Measurements from ENCODE around the gene KLRF2.

KLRF2 gene

DNA sequence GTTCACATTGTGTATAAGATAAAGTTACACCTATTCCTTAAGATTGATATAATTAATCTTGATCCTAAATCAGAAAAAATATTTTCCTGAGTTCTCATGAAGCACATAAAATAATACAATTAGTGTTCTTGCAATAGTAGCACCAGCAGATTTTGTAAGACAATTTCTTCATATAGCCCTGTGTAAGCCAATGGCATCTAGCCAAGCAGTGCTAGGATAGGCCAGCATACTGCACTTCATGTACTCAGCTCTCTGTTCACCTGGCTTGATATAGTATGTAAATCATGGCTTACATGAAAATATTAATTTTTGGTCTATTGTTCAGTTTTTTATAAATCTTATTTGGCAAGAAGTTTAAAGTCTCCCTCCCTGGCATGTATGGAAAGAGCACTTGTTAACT is 1.9 kb downstream of the KLRF2 start:
- no peak for DNase-seq (ENCODE audit: low read depth in 3 of 3, low spot score in 1 of 3)

DNA sequence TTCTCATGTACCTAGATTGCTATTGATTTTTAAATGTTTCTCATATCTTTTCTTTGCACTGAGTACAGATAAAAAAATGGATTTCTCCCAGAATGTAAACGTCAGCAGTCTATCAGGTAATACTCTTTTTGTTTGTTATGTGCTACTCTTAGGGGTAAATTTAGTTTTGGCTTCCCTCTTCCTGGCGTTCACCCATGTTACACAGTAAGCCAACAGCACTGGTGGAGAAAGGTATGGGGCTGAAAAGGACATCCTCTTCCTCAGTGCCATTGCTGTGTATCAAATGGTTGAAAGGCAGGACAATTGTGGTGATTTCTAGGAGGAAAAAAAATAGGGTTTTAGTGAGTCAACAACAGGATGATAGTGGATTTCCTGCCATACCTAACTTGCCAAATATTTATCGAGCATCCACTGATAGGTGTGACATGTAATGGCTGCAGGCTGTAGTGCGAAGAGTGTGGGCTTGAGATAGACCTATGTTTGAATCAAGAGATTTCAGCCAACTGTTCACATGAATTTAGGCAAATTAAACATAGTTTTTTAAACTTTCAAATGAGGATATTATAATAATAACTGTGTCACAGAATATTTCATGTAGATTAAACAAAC is 7.5 kb downstream of the KLRF2 start:
- DNase-seq (ENCODE audit: low read depth in 3 of 3, low spot score in 1 of 3) = no peak

DNA sequence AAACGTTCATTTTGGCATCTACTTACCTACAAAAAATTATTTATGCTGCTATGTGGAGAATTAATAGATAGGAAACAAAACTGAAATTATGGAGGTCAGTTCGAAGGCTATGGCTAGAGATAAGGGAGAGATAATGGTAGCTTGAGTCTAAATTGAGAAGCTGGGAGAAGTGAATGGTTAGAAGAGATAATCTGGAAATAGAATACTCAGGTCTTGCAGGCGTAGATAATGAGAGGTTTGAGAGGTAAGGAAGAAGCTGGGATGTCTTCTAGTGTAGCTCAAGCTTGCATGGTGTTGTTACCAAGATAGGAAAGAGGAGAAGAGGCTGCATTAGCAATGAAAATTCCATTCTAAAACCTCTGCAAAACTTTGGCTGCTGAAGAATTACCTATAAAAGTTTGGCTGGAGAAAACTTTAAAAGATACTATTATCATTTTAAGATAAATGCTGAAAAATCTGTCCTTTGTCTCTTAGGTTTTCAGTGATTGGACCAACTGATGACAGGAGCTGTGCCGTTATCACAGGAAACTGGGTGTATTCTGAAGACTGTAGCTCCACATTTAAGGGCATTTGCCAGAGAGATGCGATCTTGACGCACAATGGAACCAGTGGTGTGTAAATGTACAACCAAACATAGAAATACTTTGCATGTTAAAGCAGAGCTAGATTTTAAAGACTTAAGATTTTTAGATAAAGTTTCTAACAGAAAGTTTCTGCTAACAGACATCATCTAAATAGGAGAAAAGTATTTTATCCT is 14.1 kb downstream of the KLRF2 start:
- no peak for DNase-seq (ENCODE audit: low read depth in 3 of 3, low spot score in 1 of 3)

DNA sequence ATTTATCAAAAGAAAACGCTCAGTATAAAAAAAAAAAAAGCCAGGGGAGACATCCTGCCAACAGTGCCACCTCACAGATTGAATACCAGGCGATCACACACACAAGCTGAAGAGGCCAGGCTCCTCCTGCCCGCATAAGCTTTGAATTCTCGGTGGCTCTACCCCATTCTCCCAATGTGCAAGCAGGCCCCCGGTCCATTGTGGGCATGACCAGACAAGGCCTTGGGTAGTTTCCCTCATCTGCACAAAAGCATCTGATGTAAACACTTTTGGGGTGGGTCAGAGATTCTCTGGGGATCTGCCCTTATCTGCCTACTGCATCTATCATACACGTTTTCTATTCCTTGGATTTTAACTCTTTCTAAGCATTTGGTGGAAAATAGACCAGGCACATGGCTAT is 16.2 kb downstream of the KLRF2 start:
- no peak for DNase-seq (ENCODE audit: low read depth in 3 of 3, low spot score in 1 of 3)

DNA sequence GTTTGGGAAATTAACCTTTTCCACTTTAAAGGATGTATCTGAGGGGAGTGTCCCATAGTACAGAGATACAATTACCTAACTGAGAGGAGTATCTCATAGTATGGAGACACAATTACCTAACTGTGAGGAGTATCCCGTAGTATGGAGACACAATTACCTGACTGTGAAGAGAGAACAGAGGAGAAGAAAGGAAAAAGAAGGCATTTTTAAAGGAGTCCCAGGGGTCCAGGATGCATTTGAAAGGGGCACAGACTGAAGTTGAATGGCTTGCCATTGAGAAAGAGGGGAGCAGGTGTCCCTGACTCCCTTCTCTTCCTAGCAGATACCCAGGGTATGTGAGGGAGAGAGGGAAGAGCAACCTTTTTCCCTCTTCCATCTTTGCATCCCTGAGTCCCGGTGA is 17.9 kb downstream of the KLRF2 start:
- no peak for DNase-seq (ENCODE audit: low read depth in 3 of 3, low spot score in 1 of 3)

DNA sequence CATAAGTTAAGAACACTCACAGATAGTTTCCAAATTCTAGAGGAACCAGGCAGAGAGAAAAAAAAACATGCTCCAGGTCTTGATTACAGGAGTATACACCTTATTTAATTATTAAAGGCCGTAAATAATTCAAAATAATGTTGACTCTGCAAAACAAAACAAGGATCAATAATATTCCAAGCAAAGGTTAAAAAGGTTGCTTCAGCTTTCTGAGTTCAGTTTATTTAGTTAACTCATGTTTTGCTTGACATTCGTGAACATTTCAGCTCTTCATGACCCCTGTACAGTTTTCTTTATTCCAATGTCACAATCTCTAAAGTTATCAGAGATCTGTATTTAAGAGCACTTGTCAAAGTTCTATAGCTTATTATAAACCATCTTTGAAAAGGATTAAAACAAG is 19.6 kb downstream of the KLRF2 start:
- DNase-seq (ENCODE audit: low read depth in 3 of 3, low spot score in 1 of 3) = no peak

DNA sequence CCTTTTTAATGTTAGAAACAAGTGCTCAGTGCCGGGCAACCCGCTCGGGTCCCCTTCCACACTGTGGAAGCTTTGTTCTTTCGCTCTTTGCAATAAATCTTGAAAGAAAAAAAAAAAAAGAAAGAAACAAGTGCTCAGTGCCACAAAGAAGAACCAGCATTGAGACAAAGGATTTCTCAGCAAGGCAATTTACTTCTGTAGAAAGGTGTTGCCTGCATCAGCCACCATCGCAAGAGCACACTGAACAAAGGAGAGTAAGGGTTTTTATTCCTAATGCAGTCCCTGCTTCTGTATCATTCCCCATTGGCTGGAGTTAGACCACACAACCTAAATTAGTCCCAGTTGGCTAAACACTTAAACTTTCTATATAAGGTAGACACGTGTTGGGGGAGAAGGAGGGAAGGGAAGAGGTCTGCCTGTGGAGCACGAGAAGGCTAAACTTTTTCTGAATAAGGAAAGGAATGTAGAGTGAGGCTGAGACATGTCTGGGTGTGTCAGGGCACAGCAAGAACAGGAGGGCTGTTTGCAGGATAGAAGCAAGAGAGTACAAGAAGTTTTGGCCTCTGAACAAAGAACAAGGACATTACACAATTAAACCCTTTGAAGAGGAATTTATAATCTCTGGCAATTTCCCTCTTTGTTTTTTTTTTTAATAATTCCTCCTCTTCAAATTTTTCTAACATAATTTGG is 21.4 kb downstream of the KLRF2 start:
- no peak for DNase-seq (ENCODE audit: low read depth in 3 of 3, low spot score in 1 of 3)

DNA sequence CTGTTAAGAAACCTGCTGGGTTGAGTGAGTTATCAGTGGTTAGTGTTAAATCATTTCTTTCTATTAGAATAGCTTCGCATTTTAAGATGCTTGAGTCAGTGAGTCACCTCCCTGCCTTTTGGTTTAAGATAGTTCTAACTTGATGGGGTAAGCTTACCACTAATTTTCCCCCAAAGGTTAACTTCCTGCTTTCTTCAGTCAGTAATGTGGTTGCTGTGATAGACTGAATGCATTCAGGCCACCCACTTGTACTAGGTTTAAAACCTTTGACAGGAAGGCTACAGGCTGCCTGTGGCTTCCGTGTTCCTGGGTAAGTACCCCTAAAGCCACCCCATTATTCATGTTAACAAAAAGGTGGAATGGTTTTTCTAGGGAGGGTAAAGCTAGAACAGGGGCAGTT is 25.6 kb downstream of the KLRF2 start:
- DNase-seq (ENCODE audit: low read depth in 3 of 3, low spot score in 1 of 3) = peak in 1 of 3 donors; percentile 5

DNA sequence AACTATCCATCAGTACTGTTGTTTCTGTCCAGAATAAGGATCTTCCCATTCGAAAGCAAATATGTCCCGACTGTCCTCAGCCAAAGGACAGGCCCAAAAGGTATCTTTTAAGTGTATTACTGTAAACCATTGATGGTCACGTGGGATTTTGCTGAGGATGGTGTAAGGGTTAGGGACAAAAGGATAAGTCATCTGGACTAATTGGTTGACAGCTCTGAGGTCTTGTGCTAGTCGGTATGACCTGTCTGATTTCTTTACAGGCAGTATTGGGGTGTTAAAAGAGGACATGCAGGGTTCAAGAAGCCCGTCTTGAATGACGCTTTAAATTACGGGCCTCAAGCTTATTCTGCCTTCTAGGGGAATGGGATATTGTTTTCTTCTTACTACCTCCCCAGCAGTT is 26.5 kb downstream of the KLRF2 start:
- DNase-seq (ENCODE audit: low read depth in 3 of 3, low spot score in 1 of 3) = no peak

DNA sequence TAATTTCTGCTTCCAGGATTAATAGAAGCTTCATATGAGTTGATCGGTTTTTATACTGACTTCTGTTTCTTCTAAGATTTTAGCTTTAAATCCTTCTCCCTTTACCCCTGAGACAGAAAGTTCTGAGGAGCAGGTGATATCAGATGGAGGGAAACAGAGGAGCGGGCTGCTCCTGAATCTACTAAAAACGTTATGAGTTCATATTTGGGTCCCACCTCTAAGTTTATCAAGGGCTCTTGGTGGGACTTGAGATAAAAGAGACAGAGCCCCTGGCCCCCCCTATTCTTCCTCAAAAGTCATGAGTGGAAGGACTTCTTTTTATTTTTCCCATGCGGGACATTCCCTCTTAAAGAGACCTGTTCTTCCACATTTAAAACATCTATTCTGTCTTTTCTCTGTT is 27.1 kb downstream of the KLRF2 start:
- DNase-seq (ENCODE audit: low read depth in 3 of 3, low spot score in 1 of 3) = no peak

DNA sequence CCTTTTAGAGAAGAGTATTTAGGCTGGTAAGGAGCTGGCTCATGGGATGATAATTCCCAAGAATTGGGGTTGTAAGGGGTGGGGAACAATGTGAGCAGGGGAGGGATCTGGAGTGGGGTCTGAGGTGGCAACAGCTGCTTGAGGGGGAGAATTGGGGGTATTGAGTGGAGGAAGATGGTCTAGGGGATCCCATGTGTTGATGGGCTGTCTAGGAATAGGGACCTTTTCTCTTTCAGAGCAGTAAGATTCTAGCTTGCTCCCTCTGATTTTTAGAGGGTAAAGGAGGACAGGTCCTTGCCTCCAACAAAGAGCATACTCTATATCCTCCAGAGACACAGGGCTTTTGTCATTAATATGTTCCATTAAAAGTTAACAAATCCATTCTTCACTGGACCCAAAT is 28.4 kb downstream of the KLRF2 start:
- no peak for DNase-seq (ENCODE audit: low read depth in 3 of 3, low spot score in 1 of 3)

DNA sequence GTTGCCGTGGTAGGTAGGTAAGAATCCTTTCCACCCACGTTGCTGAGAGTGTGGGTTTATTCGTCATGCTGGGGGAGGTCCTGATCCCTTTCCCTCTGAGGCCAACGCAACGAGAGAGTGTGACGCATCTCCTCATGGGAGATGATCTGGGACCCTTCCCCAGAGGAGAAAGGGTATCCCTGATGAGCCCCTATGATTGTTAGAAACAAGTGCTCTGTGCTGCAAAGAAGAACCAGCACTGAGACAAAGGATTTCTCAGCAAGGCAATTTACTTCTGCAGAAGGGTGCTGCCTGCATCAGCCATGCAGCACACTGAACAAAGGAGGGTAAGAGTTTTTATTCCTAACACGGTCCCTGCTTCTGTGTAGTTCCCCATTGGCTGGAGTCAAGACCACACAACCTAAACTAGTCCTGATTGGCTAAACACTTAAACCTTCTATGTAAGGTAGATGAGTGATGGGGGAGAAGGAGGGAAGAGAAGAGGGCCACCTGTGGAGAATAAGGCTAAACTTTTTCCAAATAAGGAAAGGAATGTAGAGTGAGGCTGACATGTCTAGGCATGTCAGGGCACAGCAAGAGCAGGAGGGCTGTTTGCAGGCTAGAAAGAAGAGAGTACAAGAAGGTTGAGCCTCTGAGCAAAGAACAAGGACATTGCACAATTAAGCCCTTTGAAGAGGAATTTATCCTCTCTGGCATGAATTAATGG is 29.6 kb downstream of the KLRF2 start:
- no peak for DNase-seq (ENCODE audit: low read depth in 3 of 3, low spot score in 1 of 3)

DNA sequence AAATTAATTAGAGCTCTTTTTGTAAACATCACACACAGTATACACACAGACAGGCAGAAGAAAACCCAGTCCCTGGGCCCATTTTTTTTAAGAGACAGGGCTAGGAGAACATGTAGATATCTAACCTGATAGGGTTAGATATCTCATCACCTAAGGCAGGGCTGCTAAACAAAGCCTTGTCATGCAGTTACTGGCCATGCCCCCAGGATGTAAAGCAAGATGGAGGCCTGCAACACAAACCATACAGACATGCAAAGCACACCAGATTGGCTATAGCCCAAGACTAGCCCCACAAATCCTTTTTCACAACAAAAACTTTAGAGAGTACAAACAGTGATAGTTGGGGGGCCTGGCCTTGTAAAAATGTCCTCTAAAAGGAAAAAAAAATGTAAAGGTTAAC is 30.4 kb downstream of the KLRF2 start:
- no peak for DNase-seq (ENCODE audit: low read depth in 3 of 3, low spot score in 1 of 3)

DNA sequence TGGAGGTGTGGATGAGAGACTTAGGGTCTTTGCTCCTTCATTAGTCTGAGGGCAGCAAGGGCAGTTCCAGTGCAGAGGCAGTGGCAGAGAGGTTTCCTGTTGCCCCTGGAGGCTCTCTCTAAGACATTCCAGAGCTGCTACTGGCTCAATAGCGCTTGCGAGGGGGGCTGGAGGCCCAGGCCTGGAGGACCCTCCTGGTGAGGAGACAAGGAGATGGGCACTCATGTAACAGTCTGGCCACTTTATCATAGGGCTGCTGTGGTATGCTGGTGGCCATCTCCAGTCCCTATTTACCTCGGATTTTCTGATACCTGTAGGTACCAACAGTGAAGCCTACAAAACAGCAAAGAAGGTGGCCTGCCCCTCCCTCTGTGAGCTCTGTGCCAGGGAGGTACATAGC is 38.2 kb downstream of the KLRF2 start:
- DNase-seq (ENCODE audit: low read depth in 3 of 3, low spot score in 1 of 3) = no peak

DNA sequence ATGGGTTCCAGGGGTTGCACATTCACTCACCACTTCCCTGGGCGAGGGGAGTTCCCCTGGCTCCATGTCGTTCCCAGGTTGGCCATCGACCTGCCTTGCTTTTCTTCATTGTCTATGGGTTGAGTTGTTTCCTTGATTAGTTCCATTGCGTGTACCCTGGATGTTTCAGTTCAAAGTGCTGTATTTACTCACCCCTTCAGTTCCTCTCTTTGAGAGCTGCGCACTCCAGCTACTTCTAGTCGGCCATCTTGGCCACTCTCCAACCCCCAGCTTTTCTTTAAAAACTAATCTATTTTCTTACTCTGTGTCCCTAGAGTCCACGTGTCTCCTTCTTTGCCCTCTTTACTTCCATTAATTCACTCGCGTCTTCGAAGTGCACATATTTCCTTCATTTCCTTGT is 39.2 kb downstream of the KLRF2 start:
- DNase-seq (ENCODE audit: low read depth in 3 of 3, low spot score in 1 of 3) = no peak

DNA sequence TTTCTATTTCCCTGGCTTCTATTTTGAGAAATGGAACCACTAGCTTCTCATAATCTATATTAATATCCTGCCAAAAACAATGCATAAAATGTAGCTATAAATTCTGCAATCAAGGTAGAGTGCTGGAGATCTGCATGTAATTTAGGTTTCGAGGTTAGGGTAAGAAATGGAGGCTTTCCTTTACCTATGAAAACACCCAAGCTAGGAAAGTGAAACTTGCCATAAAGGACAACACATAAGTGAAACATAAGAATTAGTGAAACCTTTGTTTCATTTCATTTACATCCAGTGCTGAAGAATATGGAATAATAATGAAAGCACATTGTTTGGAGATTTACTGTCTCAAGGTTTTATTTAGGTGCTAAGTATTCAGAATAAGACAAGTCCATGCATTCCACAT is 41.1 kb downstream of the KLRF2 start:
- no peak for DNase-seq (ENCODE audit: low read depth in 3 of 3, low spot score in 1 of 3)

DNA sequence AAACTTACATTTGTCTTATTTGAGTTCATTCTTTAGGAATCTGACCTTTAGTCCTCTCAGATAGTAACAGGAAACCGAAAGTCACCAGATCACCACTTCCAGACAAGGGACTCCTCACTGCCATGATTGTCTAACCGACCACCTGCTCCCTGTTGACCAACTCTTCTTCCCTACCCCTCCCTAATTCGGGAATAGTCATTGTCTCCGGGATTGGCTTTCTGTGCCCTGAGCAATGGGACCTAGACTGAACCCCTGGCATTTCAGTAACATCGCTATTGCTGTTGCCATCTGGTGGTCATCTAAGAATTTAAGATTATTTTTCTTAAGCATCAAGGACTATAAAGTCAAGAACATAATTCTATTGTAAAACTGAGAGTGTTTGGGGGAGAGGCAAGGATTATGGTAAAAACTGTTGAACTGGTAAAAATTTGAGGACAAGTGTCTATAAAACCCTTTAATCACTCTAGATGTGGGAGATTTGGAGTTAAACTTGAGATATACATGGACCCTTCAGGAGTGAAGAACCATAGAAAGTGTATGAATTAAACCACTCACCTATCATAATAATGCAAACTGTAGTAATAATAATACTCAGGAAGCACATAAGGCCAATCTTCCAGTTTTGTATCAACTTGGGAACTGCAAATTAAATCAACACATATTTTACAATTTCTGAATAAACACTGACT is 44.6 kb downstream of the KLRF2 start:
- no peak for DNase-seq (ENCODE audit: low read depth in 3 of 3, low spot score in 1 of 3)

DNA sequence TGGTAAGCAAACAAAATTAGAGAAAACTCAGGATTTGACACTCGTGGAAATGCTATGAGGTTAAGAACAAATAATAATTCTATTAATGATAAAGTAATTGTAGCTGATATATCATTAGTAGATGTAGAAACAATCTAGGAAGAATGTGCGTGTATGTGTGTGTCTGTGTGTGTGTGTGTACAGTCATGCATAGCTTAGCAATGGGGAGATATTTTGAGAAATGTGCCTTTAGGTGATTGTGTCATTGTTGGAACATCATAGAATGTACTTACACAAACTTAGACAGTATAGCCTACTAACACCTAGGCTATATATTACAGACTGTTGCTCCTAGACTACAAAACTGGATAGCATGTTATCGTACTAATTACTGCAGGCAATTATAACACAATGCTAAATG is 45.6 kb downstream of the KLRF2 start:
- no peak for DNase-seq (ENCODE audit: low read depth in 3 of 3, low spot score in 1 of 3)

DNA sequence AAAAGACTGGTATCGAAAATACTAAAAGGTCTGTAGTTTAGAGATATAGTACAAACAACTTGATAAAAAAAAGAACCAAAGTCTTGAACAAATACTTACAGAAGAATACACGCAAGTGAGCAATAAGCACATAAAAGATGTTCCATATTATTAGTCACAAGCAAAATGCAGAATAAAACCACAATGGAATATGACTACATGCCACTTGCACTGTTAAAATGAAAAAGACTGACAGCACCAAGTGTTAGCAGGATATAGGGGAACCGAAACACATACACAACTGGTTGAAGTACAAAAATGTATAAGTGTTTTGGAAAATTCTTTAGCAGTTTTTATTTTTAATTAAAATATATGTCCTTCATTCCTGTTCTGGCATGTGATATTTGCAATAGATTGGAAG is 47.3 kb downstream of the KLRF2 start:
- no peak for DNase-seq (ENCODE audit: low read depth in 3 of 3, low spot score in 1 of 3)

DNA sequence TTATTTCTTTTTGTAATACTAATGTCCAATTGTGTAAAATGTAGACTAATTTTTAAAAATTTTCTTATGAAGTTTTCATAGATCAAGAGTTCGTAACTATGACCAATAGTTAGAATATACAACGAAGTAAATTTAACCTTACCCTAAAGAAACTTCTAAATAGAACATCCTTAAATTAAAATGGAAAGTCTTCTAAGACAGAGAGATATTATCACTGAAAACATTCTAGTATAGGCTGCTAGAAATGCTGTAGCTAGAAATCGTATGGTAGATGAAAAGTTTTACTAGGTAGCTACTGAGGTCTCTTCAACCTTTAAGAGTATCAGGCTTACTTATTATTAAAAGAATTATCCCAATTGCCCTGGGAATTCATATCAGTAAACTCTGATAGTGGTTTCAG is 50.0 kb downstream of the KLRF2 start:
- DNase-seq (ENCODE audit: low read depth in 3 of 3, low spot score in 1 of 3) = no peak

DNA sequence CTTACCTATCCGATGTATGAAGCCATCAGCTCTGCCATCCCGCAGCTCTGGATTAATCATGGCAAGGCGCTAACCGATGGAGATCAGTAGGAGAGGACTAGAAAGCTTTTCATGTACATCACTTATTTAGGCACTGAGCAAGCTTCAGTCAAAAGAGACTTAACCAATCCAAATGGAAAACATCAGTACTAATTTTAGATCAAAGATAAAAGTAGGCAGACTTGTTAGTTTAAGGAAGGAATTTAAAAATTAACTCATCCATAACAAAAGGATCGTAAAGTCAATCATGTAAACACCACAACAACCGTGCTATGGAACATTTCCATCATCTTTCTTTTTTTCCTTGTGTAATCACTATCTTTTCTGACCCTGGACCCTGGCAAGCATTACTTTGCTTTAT is 51.0 kb downstream of the KLRF2 start, which contains the start of gene CLEC2A:
TSS of gene CLEC2A (minus strand) at position 101 of the 400 bp plus-strand sequence. CDS start at position 60, 41 bp downstream.
- no peak for DNase-seq (ENCODE audit: low read depth in 3 of 3, low spot score in 1 of 3)

All from stimulated activated CD4-positive, alpha-beta T cell treated with anti-CD3 and anti-CD28 coated beads, TNF-alpha, amount 100 ng/mL, for 1 hour (primary cell).